Right hindlimb (tissue), 1 donor: ENCODE data around the gene ACADVL.
A peak's percentile ranks its signal among the peaks of the same experiment; 100 is the strongest.
"Not testable (repeated sequence)": the region's sequence is repeated elsewhere in the genome, so short reads cannot be mapped to it uniquely, and the experiment has no call there.

ENCODE experiments used
- DNase-seq: peaks from one replicate; pipeline ENCODE4 v3.0.0-alpha.2; 2018

Gene ACADVL

DNA sequence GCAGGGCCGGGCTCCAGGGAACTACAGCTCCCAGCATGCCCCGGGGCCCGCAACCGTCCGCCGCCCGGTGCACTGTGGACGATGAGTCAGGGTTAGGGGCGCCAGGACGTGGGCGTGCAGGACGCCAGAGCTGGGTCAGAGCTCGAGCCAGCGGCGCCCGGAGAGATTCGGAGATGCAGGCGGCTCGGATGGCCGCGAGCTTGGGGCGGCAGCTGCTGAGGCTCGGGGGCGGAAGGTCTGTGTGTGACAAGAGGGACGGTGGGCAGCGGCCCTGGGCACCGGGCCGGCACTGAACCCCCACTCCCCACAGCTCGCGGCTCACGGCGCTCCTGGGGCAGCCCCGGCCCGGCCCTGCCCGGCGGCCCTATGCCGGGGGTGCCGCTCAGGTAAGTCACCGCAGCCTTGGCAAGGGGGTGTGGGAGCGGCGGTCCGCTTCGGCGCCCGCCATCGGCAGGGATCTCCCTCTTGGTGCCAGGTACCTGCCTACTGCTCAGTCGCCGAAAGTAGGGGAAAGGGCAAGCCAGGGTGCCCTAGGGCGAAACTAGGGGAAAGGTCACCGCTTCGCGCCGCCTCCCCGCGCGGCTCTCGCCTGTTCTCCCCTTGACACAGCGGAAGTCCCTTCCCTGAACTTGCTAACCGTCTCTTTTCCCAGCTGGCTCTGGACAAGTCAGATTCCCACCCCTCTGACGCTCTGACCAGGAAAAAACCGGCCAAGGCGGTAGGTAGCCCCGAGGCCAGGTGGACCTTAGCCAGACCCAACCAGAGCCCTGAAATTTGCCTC, at the start of gene ACADVL, which contains the start of gene DLG4:
Gene ACADVL, plus strand, starts transcription at position 127 of the 781 bp plus-strand sequence. Its CDS starts 47 bp downstream, at position 174.
Gene DLG4, minus strand, starts transcription at position 25 of the 781 bp plus-strand sequence.
- DNase-seq = peak; percentile 95

DNA sequence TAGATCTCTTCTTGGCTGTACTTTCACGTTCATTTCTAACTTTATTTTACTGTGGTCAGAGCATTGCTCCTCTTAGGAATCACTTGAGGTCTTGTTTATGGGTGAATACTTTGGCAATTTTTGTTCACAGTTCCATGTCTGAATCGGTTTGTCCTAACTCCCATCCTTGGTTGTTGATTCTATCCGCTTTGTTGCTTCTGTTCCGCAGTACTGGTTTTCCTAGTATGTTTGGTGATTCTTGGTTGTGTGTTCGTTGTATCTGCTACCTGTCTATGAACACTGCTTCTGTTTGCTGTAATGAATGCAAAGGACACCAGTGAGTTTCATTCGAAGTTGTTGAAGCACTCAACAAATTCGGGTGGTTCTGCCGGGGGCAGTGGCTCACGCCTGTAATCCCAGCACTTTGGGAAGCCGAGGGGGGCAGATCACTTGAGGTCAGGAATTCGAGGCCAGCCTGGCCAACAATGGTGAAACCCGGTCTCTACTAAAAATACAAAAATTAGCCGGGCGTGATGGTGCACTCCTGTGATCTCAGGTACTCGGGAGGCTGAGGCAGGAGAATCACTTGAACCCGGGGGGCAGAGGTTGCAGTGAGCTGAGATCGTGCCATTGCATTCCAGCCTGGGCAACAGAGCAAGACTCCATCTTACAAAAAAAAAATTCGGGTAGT, 47.1 kb upstream of the ACADVL start:
- not testable (repeated sequence) for DNase-seq

DNA sequence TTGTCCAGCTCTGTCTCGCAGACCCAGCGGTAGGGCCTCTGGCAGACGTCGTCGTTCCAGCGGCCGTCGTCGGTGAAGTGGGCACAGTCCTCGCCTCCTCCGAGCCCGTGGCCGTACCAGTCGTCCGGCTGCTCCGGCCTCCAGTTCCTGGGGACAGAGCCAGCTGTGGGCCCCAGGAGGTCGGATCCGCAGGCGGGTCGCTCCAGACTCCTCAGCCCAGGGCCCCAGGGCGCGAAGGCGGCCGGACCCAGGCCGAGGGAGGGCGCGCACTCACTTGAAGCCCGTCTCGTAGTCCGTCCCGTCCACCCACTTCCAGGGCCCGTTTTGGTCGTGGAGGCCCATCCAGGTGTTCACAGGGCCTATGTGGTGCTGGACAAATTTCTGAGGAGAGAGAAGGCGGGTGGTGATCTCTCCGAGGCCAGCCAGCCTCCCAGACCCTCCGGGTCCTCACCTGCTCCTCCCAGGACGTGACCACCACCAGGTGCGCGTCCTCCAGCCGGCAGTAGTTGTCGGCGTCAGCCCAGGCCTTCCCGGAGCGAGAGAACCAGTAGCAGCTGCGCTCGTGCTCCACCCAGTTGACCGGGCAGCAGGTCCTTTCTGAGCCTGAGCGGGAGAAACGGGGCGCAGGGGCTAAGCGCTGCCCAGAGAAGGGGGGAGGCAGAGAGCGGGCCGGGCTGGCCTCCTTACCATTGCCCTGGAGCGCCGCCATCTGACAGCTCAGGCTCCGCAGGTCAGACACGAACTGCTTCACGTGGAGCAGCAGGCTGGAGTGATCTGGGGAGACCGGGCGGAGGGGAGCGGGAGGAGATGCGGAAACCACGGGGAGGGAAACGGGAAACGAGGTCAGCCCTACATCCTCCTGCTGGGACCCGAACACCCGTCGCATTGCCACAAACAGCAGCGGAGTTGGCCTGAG, 45.8 kb upstream of the ACADVL start:
- DNase-seq = peak; percentile 71

DNA sequence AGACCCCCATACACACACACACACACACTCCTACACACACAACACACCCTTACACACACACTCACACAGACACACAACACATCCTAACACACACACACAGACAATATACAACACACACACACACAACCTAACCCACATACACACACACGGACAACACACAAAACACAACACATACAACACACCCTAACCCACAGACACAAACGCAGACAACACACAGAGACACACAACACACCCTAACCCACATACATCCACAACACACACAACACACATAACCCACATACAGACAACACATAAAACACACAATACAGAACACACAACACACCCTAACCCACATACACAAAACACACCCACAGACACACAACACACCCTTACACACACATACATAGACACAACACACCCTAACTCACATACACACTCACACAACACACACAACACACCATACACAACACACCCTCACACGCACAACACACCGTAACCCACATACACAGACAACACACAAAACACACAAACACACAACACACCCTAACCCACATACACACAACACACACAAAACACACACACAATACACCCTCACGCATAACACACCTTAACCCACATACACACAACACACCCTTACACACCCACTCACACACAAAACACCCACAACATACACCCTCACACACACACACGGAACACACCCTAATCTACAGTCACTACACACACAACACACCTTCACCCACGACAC, 45.0 kb upstream of the ACADVL start:
- no peak for DNase-seq

DNA sequence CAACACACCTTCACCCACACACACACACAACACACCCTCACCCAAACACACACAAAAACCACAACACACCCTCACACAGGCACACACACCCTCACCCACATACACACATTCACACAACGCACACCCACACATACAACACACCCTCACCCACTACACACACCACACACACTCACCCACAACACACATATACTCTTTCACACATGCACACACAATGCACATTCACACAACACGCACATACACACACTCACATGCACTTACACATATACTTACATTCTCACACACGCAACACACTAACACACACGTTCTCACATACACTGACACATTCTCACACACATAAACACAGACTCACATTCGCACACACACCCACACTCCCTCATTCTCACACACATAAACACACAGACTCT, 44.4 kb upstream of the ACADVL start:
- no peak for DNase-seq

DNA sequence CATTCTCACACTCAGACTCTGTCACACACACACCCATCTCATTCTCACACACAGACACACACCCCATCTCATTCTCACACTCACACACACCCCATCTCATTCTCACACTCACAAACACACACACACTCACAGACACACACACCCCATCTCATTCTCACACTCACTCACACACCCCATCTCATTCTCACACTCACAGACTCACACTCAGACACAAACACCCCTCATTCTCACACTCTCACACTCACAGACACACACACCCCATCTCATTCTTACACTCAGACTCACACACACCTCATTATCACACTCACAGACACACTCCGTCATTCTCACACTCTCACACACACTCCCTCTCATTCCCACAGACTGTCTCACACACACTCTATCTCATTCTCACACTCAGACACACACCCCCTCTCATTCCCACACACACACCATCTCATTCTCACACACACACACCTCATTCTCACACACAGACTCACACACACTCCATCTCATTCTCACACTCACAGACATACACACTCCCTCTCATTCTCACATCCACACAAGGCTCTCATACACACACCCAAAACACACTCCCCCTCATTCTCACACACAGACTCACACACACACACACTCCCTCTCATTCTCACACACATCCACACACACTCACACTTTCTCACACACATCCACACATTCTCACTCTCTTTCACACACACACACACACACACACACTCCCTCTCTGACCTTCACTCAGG, 43.5 kb upstream of the ACADVL start:
- DNase-seq = no peak

DNA sequence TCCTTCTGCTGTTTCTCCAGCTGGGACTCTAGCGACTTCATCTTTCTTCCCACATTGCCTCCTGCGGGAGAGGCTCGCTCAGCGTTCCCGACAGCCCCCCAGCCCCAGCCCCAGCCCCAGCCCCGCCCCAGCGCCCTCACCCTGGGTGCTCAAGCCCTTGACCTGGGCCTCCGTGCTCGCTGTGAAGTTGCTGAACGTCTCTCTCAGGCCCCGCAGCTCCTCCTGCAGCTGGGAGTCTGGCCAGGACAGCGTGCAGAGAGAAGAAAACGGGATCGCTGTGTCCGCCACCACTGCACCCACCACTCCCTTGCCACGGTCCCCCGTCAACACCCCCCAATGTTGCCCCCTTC, 42.9 kb upstream of the ACADVL start:
- DNase-seq = peak; percentile 65

DNA sequence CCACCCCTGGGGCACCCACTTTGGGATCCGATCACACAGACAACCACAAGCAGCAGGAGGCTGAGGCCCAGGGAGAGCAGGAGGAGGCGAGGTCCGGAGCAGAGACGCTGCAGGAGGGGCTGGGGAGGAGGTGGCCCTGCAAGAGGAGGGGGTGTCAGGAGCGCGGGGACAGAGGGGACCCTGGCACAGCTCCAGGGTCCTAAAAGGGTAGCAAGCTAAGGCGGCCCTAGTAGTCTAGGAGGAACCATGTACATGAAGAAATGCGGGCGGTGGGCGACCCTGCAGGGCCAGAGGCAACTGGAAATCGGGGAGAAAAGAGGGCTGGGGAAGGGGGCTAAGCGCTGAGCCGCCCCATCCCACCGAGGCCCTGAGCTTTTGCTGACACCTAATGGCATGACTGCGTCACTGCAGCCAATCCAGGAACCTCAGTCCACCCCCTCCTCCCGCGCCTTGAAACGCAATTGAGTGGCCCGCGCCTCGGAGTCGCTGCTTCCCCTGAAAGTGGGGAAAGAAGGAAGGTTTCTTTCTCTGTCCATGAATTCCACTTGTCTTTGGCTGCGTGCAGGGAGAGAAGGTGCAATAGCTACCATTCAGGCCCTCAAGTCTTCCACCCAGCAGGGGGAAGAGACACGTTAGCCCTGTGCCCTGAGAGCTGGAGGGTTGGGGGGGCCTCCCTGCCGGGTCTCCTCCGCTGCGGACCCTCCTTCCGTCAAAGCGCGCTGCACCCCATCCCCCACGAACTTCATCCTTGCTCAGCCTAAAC, 42.4 kb upstream of the ACADVL start:
- peak; percentile 86 for DNase-seq

DNA sequence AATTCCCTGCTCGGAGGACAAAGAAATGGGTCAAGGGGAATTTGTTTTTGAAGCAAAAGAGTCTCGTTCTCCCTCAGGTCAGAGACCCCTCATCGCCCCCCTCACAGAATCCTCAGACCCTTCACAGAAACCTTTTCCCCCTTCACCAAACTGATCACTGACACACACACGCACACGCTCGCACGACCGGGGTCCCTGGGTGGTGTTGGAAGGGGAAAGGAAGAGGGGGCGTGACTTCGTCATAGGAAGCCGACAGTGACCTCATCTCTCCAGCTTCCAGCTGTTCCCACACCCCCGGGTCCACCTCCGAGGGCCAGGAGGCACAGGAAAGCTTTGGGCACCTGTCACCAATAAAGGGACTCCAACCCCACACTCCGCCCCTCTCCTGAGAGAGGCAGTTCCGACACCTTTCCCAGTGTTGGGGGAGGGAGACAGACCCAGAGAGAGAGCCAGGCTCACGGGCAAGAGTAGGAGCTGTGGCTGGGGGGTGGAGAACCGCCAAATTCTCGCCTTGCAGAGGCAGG, 41.7 kb upstream of the ACADVL start:
- peak; percentile 70 for DNase-seq

DNA sequence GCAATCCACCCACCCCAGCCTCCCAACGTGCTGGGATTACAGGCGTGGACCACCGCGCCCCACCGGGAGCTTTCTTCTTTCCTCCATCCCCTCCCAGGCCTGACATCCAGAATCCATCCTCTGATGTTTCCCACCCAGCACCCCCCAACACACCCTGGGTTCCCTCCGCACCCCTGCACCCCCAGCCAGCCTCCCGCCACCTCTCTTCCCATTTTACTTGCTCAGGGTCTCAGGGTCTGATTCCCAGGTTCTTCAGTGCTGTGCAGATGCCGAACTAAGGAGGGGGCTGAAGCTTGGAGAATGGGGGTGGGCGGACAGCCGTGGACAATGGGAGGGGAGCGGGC, 40.8 kb upstream of the ACADVL start:
- DNase-seq = no peak

DNA sequence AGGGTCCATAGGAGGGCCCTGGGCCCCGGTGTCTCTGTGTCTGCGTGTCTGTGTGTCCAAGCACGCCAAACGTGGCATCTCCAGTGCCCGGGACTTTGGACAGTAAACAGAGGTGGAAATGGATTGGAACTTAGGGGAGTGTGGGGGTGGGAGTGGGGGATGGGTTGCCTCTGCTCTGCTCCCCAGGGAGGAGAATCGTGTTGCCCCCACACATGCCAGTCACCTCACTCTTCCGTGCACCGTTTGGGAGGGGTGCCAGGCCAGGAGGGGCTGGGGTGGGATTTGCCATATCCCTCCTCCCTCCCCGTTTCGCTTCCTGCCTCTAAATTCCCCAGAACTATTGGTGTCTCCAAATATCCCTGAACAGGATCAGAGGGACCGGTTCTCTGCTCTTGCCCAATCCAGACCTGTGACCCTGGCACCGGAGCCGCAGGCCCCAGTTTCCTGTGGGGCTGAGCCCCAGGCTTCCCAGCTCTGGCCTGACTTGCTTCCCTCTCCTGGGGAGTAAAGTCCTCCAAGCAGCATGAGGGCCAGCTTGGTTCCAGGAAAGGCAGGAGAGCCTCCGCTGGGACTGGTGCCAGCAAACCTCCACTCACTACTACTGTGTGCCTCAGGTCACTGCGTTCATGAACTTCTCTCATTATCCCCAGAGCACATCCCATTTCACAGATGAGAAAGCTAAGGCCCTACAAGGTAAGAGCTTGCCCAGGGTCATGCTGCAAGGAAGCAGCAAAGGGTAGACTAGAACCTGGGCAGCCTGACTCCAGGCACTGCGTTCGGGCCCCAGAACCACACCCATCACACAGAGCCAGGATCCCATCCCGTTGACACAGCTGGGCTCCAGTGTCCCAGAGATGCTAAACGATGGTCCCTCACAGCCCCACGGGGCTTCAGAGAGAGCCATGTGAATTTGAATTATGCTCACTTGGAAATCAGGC, 40.2 kb upstream of the ACADVL start, which contains the start of gene ASGR1:
Gene ASGR1, minus strand, starts transcription at position 54 of the 938 bp plus-strand sequence. CDS start 807 bp downstream, outside the sequence.
- DNase-seq = no peak

DNA sequence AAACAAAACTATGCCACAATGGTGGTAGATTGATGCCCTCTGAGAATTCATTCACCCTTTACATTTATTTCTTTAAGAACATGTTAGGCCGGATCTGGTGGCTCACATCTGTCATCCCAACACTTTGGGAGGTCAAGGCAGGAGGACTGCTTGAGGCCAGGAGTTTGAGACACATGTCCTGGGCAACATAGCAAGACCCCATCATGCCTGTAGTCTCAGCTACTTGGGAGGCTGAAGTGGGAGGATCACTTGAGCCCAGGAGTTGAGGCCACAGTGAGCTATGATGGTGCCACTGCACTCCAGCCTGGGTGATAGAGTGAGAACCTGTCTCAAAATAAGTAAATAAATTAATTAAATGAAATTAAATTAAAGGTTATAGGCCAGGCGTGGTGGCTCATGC, 37.6 kb upstream of the ACADVL start:
- not testable (repeated sequence) for DNase-seq

DNA sequence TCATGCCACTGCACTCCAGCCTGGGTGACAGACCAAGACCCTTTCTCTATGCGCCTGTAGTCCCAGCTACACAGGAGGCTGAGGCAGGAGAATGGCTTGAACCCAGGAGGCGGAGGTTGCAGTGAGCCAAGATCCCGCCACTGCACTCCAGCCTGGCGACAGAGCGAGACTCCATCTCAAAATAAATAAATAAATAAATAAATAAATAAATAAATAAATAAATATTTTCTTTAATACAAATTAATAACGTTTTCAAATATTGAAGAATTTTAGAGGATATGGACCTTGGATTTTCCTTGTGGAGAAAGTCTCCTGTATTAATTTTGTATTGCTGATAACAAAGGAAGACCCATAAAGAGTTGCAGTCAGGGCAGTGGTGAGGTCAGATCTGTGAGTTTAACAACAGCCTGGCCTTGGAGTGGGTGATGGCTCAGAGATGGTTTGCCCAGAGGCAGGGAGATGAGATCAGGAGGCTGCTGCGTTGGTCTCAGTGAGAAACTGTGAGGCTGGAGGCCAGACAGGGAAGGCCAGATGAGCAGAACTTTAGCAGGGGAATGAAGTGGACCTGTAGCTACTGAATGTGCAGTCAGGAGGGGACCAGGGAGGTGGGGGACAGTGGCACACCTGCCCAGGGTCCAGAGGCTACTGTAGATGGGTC, 36.2 kb upstream of the ACADVL start:
- no peak for DNase-seq

DNA sequence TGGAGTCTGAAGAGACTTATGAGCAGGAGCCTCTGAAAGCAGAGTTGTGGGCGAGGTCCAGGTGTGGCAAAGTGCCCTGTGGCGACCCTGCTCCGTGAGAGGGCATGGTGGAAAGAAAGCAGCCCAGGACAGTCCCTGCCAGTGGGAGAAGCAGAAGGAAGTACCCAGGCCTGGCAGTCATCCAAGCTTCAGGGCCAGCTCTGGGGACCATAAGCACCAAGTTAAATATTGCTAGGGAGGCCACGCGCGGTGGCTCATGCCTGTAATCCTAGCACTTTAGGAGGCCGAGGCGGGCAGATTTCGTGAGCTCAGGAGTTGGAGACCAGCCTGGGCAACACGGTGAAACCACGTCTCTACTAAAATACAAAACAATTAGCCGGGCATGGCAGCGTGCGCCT, 35.6 kb upstream of the ACADVL start:
- no peak for DNase-seq

DNA sequence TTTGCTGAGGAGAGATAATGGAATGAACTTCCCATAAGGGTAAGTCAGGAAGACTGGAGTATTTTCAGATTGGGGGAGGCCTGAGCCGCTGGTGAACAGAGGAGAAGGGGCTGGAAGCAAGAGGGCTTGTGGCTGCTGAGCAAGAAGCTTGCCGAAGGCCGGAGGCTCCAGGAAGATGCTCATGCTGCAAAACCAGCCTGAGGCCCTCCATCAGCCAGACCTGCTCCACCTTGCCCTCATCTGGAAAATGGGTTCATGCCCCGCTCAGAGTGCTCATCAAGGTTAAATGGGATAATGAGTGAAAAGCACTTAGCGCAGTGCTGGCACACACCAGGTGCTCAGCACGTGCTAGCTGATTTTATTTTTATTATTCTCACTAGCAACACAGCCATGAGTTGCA, 35.1 kb upstream of the ACADVL start:
- no peak for DNase-seq

DNA sequence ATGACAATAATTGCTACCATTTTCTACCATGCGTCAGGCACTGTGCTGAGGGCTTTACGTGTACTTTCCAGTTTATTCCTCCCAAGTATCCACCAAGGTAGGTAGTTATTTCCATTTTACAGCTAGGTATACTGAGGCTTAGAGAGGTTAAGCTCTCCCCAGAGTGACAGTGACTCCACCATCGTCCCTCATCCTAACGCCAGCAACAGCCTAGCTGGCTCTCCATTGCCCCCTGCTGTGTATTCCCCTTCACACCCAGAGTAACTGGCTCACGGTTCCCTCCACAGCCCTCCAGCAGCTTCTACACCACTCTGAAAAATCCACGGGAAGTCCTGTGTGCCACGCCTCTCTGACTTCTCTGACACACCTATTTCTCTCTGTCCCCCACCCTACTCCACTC, 33.5 kb upstream of the ACADVL start:
- no peak for DNase-seq

DNA sequence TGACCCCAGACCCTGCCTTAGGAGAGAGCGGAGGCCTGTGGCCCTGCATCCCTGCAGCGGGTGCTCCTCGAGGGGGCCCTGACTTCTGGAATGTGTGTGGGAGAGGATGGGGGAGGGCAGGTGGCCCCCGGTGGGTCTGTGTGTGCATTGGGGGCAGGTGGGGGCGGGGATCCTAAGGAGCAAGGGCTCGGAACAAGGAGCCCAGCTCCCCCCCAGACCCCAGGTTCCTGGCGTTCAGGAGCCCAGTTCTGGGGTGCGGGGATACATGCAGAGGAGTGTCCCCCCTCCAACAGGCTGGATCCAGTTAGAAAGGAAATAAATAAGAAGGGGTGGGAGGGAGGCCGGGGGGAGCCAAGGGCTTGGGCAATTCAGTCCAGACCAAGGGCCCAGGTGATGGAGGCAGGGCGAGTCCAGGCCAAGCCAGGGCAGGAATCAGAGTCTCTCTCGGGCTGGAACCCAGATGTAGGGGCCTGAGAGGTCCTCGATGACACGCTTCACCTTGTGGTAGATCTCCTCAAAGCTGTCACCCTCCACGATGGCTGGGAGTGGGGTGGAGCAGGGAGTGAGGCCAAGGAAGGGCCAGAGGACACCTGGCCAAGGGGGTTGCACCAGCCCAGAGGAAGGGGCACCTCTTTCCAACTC, 29.3 kb upstream of the ACADVL start:
- DNase-seq = no peak

DNA sequence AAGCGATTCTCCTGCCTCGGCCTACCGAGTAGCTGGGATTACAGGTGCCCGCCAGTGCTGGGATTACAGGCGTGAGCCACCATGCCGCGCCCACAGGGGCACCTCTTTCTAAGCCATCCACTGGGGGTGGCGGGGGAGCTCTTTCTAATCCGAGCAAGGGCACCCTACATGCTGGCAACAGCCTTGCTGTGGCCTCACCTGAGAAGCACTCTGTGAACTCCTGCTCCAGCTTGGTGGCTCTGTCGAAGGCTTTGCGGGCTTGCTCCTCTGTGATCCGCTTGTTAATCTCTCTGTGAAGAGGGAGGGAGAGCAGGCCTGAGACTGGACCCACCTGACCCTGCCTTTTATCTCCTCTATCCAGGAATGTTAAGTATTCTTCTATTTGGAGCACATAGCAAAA, 28.7 kb upstream of the ACADVL start:
- DNase-seq = no peak
